ENCODE measurements around the gene C1orf74. TPM values are rescaled to one million over a fixed set of nuclear protein-coding genes. Genes with fewer than 3 reads are reported as not detected.

The C1orf74 gene
- polyA plus RNA-seq, 6 donors from 2014 or later = 0.45 to 1.9 (median 0.66) TPM

DNA sequence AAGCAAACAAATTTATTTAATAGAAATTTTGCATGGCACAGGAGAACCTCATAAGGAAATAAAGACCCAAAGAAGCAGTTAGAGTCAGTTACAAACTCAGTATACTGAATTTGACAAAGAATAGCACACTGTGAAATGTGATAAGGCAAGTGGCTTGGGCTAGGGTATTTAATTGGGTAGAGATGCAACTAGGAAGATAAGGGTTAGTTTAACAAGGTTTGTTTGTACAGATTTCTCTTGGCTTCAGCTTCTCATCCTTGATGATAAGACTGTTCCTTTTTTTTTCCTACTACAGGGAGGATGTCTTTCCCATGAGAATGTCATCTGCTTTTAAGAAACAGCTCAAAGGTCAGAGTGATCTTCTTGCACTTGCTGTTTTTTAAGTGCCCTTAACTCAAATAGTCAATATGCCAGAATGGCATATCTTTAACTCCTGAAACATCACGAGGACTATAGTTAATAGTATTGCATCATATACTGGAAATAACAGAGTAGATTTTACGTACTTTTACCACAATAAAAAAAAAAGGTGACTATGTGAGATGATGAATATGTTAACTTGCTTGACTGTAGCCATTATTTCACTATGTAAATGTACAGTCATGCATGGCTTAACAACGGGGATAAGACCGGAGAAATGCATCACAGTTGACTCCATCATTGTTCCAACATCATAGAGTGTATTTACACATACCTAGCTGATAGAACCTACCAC, 37.8 kb downstream of the C1orf74 start:
- ATAC-seq (ENCODE audit: low read depth in 2 of 2) (no peak), DNase-seq (no peak)
- no peaks in the 10 kb centered on the region for H3K27me3 Mint-ChIP-seq
- H3K9me3 Mint-ChIP-seq = no peaks in the 10 kb centered on the region
- no peaks in the 10 kb centered on the region for H3K36me3 Mint-ChIP-seq
- H3K4me1 Mint-ChIP-seq = peaks cover 7 to 18% (median 16%) of the 10 kb centered on the region in 3 donors
- peak overlapping the region in 3 of 8 donors; percentile 34 to 39 (median 36) for H3K4me3 Mint-ChIP-seq
- no peak overlapping the region for H3K27ac Mint-ChIP-seq

DNA sequence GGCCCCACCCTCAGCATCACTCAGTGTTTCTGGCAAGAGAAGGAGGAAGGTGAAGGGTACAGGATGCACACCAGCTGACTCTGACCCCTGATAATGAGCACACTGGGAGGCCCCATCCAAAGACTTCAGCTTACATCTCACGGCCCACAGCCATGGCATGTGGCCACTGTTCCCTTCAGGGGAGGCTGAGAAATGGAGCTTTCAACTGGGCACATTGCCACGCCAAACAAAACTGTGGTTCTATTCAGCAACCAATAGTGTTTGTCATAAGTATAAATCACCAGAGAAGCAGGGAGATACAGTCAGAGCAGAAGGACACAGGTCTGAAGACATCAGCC, 41.2 kb downstream of the C1orf74 start:
- no peaks in the 10 kb centered on the region for H3K9me3 Mint-ChIP-seq
- peaks cover 1 to 8% (median 6%) of the 10 kb centered on the region in 3 donors for H3K4me1 Mint-ChIP-seq
- H3K27ac Mint-ChIP-seq = peak overlapping the region in 1 of 6 donors; percentile 10
- DNase-seq = no peak
- ATAC-seq (ENCODE audit: low read depth in 2 of 2) = no peak
- H3K27me3 Mint-ChIP-seq = peaks cover 0 to under 1% (median 0%) of the 10 kb centered on the region in 3 donors
- no peaks in the 10 kb centered on the region for H3K36me3 Mint-ChIP-seq
- H3K4me3 Mint-ChIP-seq = no peak overlapping the region

DNA sequence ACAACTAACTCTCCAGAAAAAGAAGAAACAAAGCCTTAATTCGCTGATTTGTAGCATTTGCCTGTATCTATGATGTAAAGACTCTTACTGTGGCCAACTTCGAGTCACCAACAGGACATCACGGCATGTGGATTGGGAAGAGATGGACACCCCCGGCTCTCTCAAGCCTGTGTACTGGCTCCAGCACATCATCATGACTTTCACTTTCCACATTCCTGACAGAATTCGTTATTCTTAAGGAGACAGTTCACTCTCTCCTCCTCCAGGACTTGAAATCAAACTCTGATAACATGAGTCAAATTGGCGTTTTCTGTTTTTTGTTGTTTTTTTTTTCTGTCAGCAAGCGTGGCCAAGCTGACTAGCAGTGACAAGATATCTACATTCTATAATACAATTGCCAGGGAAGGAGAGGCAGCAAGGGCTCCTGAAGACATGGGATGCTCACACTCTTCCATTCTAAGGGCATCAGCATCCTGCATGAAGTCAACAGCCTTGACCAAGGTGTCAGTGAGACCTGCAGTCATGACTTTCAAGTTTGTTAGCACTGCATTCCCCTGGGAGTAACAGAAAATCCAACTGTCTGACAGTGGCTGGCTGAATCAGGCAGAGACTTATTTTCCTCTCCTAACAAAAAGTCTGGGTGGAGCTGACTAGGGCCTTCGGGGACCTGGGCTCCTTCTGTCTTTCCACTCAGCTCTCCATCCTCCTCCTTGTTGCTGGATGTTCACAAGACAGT, 41.8 kb downstream of the C1orf74 start:
- Mint-ChIP-seq H3K27ac (peak overlapping the region in 1 of 6 donors; percentile 34), H3K4me1 (peaks cover 0 to 3% (median 1%) of the 10 kb centered on the region in 3 donors), H3K36me3 (no peaks in the 10 kb centered on the region), H3K4me3 (no peak overlapping the region), H3K27me3 (peaks cover 0 to 5% (median 2%) of the 10 kb centered on the region in 3 donors), H3K9me3 (no peaks in the 10 kb centered on the region)
- no peak for ATAC-seq (ENCODE audit: low read depth in 2 of 2)
- no peak for DNase-seq

DNA sequence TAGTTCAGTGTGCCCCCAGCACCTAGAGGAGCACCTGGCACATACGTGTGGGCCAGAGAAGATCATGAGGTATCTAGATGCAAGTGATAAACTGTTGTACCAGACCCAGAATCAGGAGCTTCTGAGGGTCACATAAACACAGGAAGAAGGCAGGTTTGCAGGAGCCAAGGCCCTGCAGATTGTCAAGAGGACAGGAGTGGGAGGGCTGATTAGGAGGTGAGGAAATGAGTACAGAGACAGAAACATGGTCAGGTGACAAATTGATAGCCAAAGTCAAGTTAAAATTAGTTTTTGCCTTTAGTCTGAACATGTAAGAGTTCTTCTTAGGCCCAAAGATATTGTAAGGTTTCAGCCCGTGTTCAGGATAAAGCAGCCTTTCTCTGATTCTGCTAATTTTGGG, 42.5 kb downstream of the C1orf74 start:
- Mint-ChIP-seq H3K9me3 (no peaks in the 10 kb centered on the region), H3K4me1 (no peaks in the 10 kb centered on the region), H3K27me3 (peaks cover 0 to 12% (median 9%) of the 10 kb centered on the region in 3 donors), H3K4me3 (no peak overlapping the region), H3K27ac (no peak overlapping the region), H3K36me3 (no peaks in the 10 kb centered on the region)
- DNase-seq = no peak
- no peak for ATAC-seq (ENCODE audit: low read depth in 2 of 2)

DNA sequence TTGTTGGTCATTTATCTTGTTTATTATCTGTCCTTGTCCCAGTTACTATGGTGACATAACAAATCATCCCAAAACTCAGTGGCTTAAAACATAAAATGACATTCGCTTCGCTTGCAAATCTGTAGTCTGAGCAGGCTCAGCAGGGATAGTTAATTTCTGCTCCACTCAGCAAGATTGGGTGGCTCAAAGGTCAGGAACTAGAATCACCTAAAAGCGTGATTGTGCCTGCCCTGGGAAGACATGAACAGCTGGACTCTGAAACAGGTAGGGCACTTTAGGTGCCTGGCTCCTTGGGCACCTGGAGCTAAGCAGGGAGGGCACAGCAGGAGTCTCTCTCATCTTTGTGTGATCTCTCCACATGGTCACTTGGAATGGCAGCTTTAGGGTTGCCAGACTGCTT, 43.2 kb downstream of the C1orf74 start:
- ATAC-seq (ENCODE audit: low read depth in 2 of 2) = no peak
- H3K4me1 Mint-ChIP-seq = no peaks in the 10 kb centered on the region
- no peak for DNase-seq
- no peak overlapping the region for H3K4me3 Mint-ChIP-seq
- H3K27ac Mint-ChIP-seq = no peak overlapping the region
- peaks cover 0 to 12% (median 9%) of the 10 kb centered on the region in 3 donors for H3K27me3 Mint-ChIP-seq
- no peaks in the 10 kb centered on the region for H3K36me3 Mint-ChIP-seq
- no peaks in the 10 kb centered on the region for H3K9me3 Mint-ChIP-seq

DNA sequence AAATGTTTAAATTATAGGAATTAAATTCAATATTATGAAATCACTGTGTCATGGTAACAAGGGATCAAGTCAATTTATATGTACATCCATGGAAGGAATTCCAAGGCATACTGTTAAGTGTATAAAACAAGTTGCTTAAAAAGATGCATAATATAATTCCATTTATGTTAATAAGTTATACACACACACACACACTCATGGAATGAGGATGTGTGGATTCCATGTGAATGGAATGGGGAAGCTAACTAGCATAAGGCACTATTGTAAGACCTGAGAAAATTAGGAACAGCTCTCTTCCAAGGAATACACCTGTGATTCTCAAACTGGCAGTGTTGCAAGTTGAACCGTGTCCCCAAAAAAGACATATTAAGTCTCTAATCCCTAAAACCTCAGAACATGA, 46.1 kb downstream of the C1orf74 start:
- Mint-ChIP-seq H3K4me3 (no peak overlapping the region), H3K36me3 (no peaks in the 10 kb centered on the region), H3K9me3 (no peaks in the 10 kb centered on the region), H3K4me1 (no peaks in the 10 kb centered on the region), H3K27me3 (peaks cover 4 to 18% (median 9%) of the 10 kb centered on the region in 3 donors), H3K27ac (no peak overlapping the region)
- DNase-seq (no peak), ATAC-seq (ENCODE audit: low read depth in 2 of 2) (no peak)

DNA sequence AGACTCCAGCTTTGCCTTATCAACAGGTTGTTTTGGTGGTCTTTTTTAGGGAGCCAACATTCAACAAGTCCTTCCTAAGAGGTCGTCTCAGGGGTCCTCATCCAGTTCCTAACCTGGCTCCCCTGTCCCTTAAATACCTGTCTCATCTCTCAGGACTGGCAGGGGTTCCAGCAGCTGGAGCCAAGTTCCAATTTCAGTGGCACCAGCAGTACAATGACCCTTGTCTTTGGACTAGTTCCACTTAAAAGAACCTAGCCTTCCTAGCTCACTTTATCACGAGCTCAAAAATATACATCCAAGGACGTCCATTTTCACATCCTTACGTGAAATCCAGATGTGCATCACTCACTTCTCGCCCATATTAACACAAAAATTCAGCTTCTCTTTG, 47.2 kb downstream of the C1orf74 start:
- DNase-seq (no peak), ATAC-seq (ENCODE audit: low read depth in 2 of 2) (no peak)
- Mint-ChIP-seq H3K9me3 (no peaks in the 10 kb centered on the region), H3K4me1 (no peaks in the 10 kb centered on the region), H3K36me3 (no peaks in the 10 kb centered on the region), H3K4me3 (no peak overlapping the region), H3K27ac (no peak overlapping the region), H3K27me3 (peaks cover 9 to 18% (median 9%) of the 10 kb centered on the region in 3 donors)

DNA sequence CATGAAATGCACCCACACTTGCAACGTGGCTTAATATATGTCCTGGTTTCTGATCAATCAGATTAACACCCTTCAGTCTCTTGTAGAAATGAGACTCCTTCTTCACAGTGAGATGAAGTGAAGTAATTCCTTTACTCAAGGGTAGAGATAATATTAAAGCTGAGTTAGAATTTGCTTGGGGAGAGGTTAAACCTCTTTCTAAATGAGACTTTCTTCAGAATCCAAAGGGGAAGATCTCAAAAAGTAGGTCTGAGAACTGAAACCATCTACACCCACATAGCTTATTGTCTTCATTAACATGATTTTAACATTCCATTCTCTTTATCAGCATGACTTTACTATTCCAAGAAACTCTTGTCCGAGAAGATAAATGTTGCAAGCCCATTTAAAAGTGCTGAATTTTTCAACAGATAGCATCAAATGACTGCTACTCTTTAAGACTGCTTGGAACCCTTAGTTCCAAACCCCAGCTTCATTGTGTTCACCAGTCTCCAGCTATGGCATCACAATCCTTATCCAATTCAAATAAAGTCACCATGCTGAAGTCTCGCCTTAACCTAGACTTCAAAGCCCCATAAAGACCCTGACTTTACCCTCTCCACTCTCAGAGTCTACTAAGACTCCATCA, 47.8 kb downstream of the C1orf74 start:
- Mint-ChIP-seq H3K9me3 (no peaks in the 10 kb centered on the region), H3K27ac (no peak overlapping the region), H3K36me3 (no peaks in the 10 kb centered on the region), H3K27me3 (peaks cover 9 to 18% (median 9%) of the 10 kb centered on the region in 3 donors), H3K4me1 (no peaks in the 10 kb centered on the region), H3K4me3 (no peak overlapping the region)
- ATAC-seq (ENCODE audit: low read depth in 2 of 2) = no peak
- no peak for DNase-seq

DNA sequence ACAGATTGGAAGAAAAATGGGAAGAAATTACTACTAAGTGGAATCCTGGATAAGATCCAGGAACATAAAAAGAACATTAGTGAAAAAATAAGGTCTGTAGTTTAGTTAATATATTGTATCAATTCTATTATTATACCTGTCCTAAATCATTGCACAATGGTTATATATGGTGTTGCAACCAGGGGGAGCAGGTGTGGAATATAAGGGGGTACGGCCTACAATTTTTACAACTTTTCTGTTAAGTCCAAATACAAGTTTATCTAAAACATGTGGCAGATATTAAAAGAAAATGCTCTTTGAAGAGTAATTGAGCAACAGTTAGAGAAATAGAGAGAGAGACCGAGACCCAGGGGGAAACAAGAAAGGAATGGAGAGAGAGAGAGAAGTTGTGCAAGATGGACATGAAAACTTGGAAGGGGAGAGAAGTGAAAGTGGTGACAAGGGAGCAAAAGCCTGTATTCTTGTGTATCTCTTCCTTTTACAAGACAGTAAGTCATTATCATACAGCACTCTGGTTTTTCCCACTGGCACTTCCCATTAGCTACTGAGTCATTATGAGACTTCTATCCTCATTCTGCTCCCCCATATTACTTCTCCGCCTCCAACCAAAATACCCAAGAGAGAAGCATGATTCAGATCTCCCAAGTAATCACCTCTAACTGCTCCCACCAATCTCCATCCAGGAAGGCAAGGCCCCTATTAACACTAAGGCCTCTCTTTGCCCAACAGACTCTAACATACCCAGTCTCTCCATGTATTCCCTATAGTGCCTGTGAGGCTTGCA, 50.8 kb downstream of the C1orf74 start:
- Mint-ChIP-seq H3K27me3 (peaks cover 9 to 26% (median 9%) of the 10 kb centered on the region in 3 donors), H3K27ac (no peak overlapping the region), H3K4me1 (no peaks in the 10 kb centered on the region), H3K9me3 (no peaks in the 10 kb centered on the region), H3K4me3 (no peak overlapping the region), H3K36me3 (no peaks in the 10 kb centered on the region)
- ATAC-seq (ENCODE audit: low read depth in 2 of 2) (no peak), DNase-seq (no peak)

DNA sequence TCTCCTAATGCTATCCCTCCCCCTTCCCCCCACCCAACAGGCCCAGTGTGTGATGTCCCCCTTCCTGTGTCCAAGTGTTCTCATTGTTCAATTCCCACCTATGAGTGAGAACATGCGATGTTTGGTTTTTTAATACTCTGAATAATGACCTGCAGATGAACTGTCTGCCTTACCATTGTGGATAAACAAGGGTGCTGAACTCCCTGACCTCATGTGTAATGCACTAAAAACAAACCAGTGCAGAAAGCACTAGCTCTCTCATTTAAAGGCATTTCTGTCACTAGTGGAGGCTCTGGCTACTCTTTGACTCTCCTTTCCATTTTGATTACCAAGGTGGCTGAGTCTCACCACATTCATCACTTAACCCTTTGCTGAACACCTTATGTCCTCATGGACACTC, 51.6 kb downstream of the C1orf74 start:
- H3K27me3 Mint-ChIP-seq = peaks cover 8 to 24% (median 9%) of the 10 kb centered on the region in 3 donors
- H3K4me3 Mint-ChIP-seq = no peak overlapping the region
- H3K27ac Mint-ChIP-seq = no peak overlapping the region
- no peak for ATAC-seq (ENCODE audit: low read depth in 2 of 2)
- no peaks in the 10 kb centered on the region for H3K36me3 Mint-ChIP-seq
- no peak for DNase-seq
- no peaks in the 10 kb centered on the region for H3K9me3 Mint-ChIP-seq
- H3K4me1 Mint-ChIP-seq = no peaks in the 10 kb centered on the region

DNA sequence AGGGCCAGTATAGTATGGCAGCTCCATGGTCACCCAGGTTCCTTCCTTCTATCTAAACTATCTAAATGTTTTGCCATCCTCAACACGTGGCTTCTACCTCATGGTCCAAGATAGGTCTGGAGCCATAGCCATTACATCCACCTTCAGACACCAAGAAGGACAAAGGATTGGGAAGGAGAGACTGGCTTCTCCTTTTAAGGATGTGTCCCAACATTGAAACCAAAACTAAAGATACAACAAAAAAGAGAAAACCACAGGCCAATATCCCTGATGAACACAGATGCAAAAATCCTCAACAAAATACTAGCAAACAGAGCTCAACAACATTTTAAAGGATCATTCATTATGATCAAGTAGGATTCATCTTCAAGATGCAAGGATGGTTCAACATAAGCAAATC, 54.9 kb downstream of the C1orf74 start:
- Mint-ChIP-seq H3K4me1 (no peaks in the 10 kb centered on the region), H3K27ac (peak overlapping the region in 2 of 6 donors; percentile 67 to 76), H3K9me3 (no peaks in the 10 kb centered on the region), H3K4me3 (no peak overlapping the region), H3K27me3 (peaks cover 0 to 13% (median 9%) of the 10 kb centered on the region in 3 donors), H3K36me3 (no peaks in the 10 kb centered on the region)
- no peak for ATAC-seq (ENCODE audit: low read depth in 2 of 2)
- DNase-seq = no peak

Measured in naive B cell (primary cell).